ENCODE data around the gene HES5. TPM values are rescaled to one million over a fixed set of nuclear protein-coding genes. Genes with fewer than 3 reads are reported as not detected.

Gene HES5
- total RNA-seq, 6 donors from 2014 or later = 0.31 to 1.6 (median 0.92) TPM; not detected in 2

DNA sequence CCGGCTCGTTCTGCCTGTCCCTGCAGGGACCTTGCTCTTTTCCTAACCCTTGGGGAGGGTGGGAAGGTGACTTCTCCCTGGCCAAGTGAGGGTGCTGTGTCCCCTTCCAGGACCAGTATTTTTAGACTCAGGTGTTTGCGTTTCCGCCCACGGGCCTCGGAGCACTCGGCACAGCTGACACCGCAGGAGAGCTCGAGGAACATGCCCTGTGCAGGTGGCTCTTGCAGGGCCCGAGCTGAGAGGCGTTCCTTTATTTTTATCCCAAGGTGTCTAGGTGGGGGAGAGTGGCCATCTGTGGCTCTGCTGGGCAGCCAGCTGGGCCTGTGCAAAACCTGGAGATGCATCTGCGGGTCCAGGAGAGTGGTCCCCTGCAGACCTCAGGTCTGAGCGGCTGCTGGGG lies 38.0 kb downstream of the HES5 start:
- TF ChIP-seq EP300 (IDR thresholded peaks at IDR 0.05) = no peak
- no peak for TF ChIP-seq POLR2A (IDR thresholded peaks at IDR 0.05)
- TF ChIP-seq, protein P1, sequence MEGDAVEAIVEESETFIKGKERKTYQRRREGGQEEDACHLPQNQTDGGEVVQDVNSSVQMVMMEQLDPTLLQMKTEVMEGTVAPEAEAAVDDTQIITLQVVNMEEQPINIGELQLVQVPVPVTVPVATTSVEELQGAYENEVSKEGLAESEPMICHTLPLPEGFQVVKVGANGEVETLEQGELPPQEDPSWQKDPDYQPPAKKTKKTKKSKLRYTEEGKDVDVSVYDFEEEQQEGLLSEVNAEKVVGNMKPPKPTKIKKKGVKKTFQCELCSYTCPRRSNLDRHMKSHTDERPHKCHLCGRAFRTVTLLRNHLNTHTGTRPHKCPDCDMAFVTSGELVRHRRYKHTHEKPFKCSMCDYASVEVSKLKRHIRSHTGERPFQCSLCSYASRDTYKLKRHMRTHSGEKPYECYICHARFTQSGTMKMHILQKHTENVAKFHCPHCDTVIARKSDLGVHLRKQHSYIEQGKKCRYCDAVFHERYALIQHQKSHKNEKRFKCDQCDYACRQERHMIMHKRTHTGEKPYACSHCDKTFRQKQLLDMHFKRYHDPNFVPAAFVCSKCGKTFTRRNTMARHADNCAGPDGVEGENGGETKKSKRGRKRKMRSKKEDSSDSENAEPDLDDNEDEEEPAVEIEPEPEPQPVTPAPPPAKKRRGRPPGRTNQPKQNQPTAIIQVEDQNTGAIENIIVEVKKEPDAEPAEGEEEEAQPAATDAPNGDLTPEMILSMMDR (IDR thresholded peaks at IDR 0.05) = no peak
- TF ChIP-seq POLR2AphosphoS5 (IDR thresholded peaks at IDR 0.05) = no peak
- no peaks in the 10 kb centered on the region for H3K36me3 ChIP-seq

DNA sequence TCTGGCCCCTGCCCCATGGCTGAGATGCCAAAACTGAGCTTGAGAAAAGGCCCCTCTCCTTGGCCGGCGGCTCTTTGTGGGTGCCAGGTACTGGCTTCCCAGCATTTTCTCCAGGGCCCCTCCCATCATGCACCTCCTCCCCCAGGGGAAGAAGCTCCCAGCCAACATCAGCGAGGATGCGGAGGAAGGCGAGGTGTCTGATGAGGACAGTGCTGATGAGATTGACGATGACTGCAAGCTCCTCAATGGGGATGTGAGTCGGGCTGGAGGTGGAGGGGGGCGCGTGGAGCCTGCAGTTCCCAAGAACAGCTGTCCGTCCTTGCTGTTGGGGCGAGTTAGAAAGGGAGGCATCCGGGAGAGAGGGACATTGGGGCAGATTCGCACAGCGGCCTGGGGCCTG lies 40.4 kb downstream of the HES5 start:
- H3K4me3 ChIP-seq = no peak overlapping the region
- TF ChIP-seq, protein P1 (IDR thresholded peaks at IDR 0.05) = no peak
- TF ChIP-seq POLR2AphosphoS5 (IDR thresholded peaks at IDR 0.05) = no peak
- no peak for TF ChIP-seq EP300 (IDR thresholded peaks at IDR 0.05)
- TF ChIP-seq POLR2A (IDR thresholded peaks at IDR 0.05) = no peak
- no peak overlapping the region for H3K27ac ChIP-seq
- no peaks in the 10 kb centered on the region for H3K36me3 ChIP-seq
- ATAC-seq (ENCODE audit: low FRiP score in 2 of 2) (no peak), DNase-seq (no peak)
- no peaks in the 10 kb centered on the region for H3K27me3 ChIP-seq
- 85 to 89% methylated on average over 14 of the region's 14 CpGs for WGBS, 2 donors
- H3K9me3 ChIP-seq = peaks cover 0 to 14% (median 3%) of the 10 kb centered on the region in 4 donors
- no peaks in the 10 kb centered on the region for H3K4me1 ChIP-seq

More for the DNA sequence above, 38.0 kb downstream of the HES5 start:
- peaks cover 0 to 14% (median 3%) of the 10 kb centered on the region in 4 donors for H3K9me3 ChIP-seq
- 40 to 85% methylated on average over 2 to 5 of the region's 13 CpGs for WGBS, 2 donors
- ATAC-seq (ENCODE audit: low FRiP score in 2 of 2) (no peak), DNase-seq (no peak)
- no peak overlapping the region for H3K4me3 ChIP-seq
- no peaks in the 10 kb centered on the region for H3K27me3 ChIP-seq
- no peaks in the 10 kb centered on the region for H3K4me1 ChIP-seq
- H3K27ac ChIP-seq = no peak overlapping the region

DNA sequence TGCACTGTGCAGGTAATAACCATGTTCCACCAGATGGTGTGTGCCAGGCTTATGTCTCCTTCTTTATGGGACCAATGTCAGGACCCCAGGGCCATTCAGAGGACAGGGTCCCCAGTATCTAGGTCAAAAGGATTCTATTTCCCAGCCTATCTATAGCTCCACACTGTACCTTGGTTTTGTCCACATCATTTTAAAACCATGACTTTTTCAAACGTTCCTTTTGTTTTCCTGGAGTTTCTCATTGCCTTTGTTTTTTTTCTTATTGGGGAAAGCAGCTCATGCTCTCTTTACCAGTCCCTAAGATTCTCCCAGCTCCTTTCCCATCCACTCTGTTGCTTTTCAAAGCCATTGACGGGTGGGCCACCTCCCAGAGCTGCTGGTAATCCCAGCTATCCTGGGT lies 41.4 kb downstream of the HES5 start:
- no peaks in the 10 kb centered on the region for H3K4me1 ChIP-seq
- no peaks in the 10 kb centered on the region for H3K36me3 ChIP-seq
- DNase-seq (no peak), ATAC-seq (ENCODE audit: low FRiP score in 2 of 2) (no peak)
- no peak for TF ChIP-seq POLR2AphosphoS5 (IDR thresholded peaks at IDR 0.05)
- TF ChIP-seq, protein P1 (IDR thresholded peaks at IDR 0.05) = no peak
- TF ChIP-seq POLR2A (IDR thresholded peaks at IDR 0.05) = no peak
- TF ChIP-seq EP300 (IDR thresholded peaks at IDR 0.05) = no peak
- H3K27ac ChIP-seq = no peak overlapping the region
- 72 to 90% methylated on average over 2 of the region's 2 CpGs for WGBS, 2 donors
- peaks cover 0 to 14% (median 3%) of the 10 kb centered on the region in 4 donors for H3K9me3 ChIP-seq
- no peaks in the 10 kb centered on the region for H3K27me3 ChIP-seq
- no peak overlapping the region for H3K4me3 ChIP-seq

DNA sequence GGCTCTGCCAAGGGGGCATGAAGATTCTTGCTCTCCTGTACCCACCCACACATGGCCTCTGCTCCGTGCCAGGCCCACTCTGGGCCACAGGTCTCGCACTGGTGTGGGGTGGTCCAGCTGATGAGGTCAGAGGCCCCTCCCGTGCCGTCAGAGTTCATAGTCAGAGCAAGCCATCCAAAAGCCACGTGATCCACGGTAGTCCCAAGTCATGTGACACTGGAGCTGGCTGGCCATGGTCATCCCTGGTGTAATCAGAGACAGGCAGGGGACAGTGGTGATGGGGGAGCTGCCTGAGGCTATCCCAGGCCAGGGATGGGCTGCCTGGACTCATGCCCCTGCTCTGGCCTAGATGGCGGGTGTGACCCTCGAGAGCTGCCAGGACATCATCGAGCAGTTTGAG lies 43.5 kb downstream of the HES5 start:
- no peaks in the 10 kb centered on the region for H3K36me3 ChIP-seq
- no peak overlapping the region for H3K4me3 ChIP-seq
- no peaks in the 10 kb centered on the region for H3K4me1 ChIP-seq
- no peak for DNase-seq
- ATAC-seq (ENCODE audit: low FRiP score in 2 of 2) = no peak
- no peak overlapping the region for H3K27ac ChIP-seq
- 93% methylated on average over 6 of the region's 9 CpGs; no CpG with 5 or more reads in 1 of the 2 donors for WGBS, 2 donors
- no peaks in the 10 kb centered on the region for H3K27me3 ChIP-seq
- TF ChIP-seq EP300 (IDR thresholded peaks at IDR 0.05) (no peak), POLR2A (IDR thresholded peaks at IDR 0.05) (no peak)
- TF ChIP-seq, protein P1 (IDR thresholded peaks at IDR 0.05) = no peak
- H3K9me3 ChIP-seq = peaks cover 0 to 14% (median 3%) of the 10 kb centered on the region in 4 donors

DNA sequence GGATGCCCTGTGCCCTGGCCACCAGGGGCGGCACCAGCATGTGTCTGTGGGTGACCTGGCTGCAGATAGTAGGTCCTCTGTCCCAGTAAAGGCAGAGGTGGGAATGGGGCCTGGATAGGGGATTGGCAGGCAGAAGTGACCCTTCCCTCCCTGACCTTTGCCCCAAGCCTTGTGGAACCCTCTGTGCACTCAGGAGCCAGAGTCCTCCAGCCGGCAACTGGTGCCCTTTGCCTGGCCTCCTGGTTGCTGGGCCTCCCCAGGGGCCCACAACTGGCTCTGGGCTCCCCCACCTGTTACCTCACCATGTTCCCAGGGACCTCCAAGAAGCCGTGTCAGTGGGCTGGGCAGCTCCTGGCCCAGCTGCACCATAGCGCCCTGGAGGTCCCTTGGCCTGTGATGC lies 44.0 kb downstream of the HES5 start:
- DNase-seq = no peak

More for the DNA sequence above, 44.0 kb downstream of the HES5 start:
- ATAC-seq (ENCODE audit: low FRiP score in 2 of 2) = no peak
- H3K27me3 ChIP-seq = no peaks in the 10 kb centered on the region
- no peaks in the 10 kb centered on the region for H3K4me1 ChIP-seq
- H3K4me3 ChIP-seq = no peak overlapping the region
- peaks cover 0 to 14% (median 3%) of the 10 kb centered on the region in 4 donors for H3K9me3 ChIP-seq
- TF ChIP-seq, protein P1 (IDR thresholded peaks at IDR 0.05) = no peak
- no peaks in the 10 kb centered on the region for H3K36me3 ChIP-seq
- 84% methylated on average over 4 of the region's 4 CpGs; no CpG with 5 or more reads in 1 of the 2 donors for WGBS, 2 donors
- no peak overlapping the region for H3K27ac ChIP-seq

All from upper lobe of left lung (tissue), 6 donors.